A172 (cell line): ENCODE measurements around the gene ACTMAP. TPM values are rescaled to one million over a fixed set of nuclear protein-coding genes. Genes with fewer than 3 reads are reported as not detected.
"Not testable (repeated sequence)": the region's sequence is repeated elsewhere in the genome, so short reads cannot be mapped to it uniquely, and the experiment has no call there.

Source experiments
- DNase-seq: peaks from one replicate; pipeline ENCODE4 v3.0.0-alpha.2; 2015; ENCODE audit warnings: low spot score
- total RNA-seq: library from RNA; depleted of rRNA; stranded (reverse); fragments of >200 nt; shearing (Covaris generic); gene quantifications from 2 replicates; pipeline ENCODE4 v1.2.3, GENCODE V29; 2014

The ACTMAP gene
- total RNA-seq, 1 experiment from 2014 or later: 1.7 TPM

- DNase-seq: no peak
Observed at GRCh38 chr19:40743926-40744325, 6.4 kb downstream of the ACTMAP start.

- DNase-seq: no peak
Observed at GRCh38 chr19:40742886-40743285, 7.4 kb downstream of the ACTMAP start.

GRCh38 chr19:40742477-40742876, 7.8 kb downstream of the ACTMAP start:
- no peak for DNase-seq

- no peak for DNase-seq
Observed at GRCh38 chr19:40741527-40742390, 8.5 kb downstream of the ACTMAP start.

GRCh38 chr19:40740747-40741146, 9.5 kb downstream of the ACTMAP start:
- no peak for DNase-seq

GRCh38 chr19:40739871-40740703, 10.2 kb downstream of the ACTMAP start:
- DNase-seq: no peak

GRCh38 chr19:40739030-40739839, 11.0 kb downstream of the ACTMAP start:
- DNase-seq: no peak

- no peak for DNase-seq
Observed at GRCh38 chr19:40737102-40737644, 13.1 kb downstream of the ACTMAP start.

GRCh38 chr19:40736661-40737060, 13.6 kb downstream of the ACTMAP start:
- no peak for DNase-seq

- DNase-seq: no peak
Observed at GRCh38 chr19:40735013-40735771, 15.1 kb downstream of the ACTMAP start.

GRCh38 chr19:40733149-40733548, 17.1 kb downstream of the ACTMAP start:
- DNase-seq: no peak

- DNase-seq: not testable (repeated sequence)
Observed at GRCh38 chr19:40732304-40732703, 18.0 kb downstream of the ACTMAP start.

GRCh38 chr19:40730065-40730464, 20.2 kb downstream of the ACTMAP start:
- not testable (repeated sequence) for DNase-seq

- DNase-seq: no peak
Observed at GRCh38 chr19:40726279-40726678, 24.0 kb downstream of the ACTMAP start.

GRCh38 chr19:40724855-40725254, 25.4 kb downstream of the ACTMAP start:
- no peak for DNase-seq

- no peak for DNase-seq
Observed at GRCh38 chr19:40724315-40724714, 26.0 kb downstream of the ACTMAP start.

GRCh38 chr19:40723661-40724254, 26.5 kb downstream of the ACTMAP start:
- DNase-seq: no peak

- DNase-seq: no peak
Observed at GRCh38 chr19:40721936-40722661, 28.2 kb downstream of the ACTMAP start.

GRCh38 chr19:40721140-40721486, 29.2 kb downstream of the ACTMAP start:
- no peak for DNase-seq

- DNase-seq: no peak
Observed at GRCh38 chr19:40719414-40719894, 30.8 kb downstream of the ACTMAP start.
